ENCODE measurements around the gene PLEKHJ1. TPM values are rescaled to one million over a fixed set of nuclear protein-coding genes. Genes with fewer than 3 reads are reported as not detected.

PLEKHJ1 gene
- polyA plus RNA-seq, 3 donors, result 54.6 to 81.6 (median 79.2) TPM

DNA sequence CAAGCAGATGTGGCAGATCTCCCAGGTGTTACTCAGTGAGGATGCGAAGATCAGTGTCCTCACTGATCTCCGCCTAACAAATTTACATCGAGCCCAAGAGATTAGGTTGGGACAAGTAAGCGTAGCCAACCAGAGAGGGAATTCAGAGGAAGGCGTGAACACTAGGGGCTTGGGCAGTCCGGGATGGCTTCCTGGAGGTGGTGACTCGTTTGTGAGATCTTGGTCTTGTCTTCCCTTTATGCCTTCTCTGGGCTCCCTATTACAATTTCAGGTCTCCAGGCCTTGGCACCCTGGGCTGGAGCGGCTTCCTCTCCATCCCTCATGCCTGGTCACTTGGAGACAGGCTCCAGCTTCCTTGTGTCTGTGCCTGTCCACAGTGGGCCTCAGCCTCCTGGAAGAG lies 6.7 kb upstream of the PLEKHJ1 start:
- no peak for DNase-seq (ENCODE audit: extremely low read depth in 1 of 11, low read depth in 9 of 11, low spot score in 4 of 11)

DNA sequence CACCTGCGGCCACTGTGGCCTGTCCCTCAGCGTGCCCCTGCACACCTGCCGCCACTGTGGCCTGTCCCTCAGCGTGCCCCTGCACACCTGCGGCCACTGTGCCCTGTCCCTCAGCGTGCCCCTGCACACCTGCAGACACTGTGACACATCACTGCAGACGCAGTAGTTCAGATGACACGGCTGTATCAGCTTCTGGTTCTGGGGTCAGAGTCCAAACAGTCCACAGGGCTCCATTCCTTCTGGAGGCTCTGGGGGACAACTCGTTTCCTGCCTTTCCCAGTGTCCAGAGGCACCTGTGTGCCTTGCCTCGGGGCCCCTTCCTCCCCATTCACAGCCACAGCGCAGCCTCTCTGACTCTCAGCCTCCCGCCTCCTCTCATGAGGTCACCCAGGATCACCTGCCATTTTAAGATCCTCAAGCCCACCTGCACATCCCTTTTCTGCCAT lies 6.0 kb upstream of the PLEKHJ1 start:
- no peak for DNase-seq (ENCODE audit: extremely low read depth in 1 of 11, low read depth in 9 of 11, low spot score in 4 of 11)

DNA sequence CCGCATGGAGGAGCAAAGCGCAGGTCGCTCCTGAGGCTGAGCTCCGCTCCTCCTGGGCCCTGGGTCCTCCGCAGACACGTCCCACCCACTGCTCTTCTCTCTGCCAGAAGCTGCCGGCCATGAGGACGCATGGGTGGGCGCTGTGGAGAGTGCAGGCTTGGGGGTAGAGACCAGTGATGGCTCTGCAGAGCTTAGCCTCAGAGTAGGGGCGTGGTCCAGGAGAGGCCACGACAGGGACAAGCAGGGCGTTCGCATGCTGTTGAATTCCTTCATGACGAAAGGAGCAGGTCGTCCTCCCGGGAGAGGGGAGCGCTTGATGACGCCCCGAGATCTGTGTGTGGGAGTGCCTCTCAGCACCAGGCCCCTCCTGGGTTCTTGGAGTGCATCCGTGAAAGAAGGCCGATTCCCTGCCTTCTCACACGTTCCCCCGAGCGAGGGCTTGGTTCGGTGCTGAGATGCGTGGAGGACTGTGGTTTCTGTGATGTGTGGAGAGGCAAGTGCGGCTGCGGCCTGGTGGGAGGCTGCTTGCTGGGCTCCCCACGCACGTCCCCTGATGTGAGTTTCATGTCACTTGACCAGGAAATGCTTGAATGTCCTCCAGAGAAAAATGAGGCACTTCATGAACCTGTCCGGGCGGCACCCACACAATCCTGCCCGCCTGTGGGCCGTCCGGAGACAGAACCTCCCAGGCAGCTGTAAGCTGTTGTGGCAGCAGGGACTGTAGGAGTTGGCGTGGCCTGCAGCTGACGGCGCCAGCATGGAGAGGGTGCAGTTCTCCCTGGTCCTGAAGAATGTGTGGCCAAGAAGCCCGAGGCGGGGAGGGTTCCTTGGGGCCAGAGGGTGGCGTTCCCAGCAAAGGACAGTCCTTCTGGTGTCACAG lies 5.0 kb upstream of the PLEKHJ1 start:
- DNase-seq (ENCODE audit: extremely low read depth in 1 of 11, low read depth in 9 of 11, low spot score in 4 of 11), result no peak

DNA sequence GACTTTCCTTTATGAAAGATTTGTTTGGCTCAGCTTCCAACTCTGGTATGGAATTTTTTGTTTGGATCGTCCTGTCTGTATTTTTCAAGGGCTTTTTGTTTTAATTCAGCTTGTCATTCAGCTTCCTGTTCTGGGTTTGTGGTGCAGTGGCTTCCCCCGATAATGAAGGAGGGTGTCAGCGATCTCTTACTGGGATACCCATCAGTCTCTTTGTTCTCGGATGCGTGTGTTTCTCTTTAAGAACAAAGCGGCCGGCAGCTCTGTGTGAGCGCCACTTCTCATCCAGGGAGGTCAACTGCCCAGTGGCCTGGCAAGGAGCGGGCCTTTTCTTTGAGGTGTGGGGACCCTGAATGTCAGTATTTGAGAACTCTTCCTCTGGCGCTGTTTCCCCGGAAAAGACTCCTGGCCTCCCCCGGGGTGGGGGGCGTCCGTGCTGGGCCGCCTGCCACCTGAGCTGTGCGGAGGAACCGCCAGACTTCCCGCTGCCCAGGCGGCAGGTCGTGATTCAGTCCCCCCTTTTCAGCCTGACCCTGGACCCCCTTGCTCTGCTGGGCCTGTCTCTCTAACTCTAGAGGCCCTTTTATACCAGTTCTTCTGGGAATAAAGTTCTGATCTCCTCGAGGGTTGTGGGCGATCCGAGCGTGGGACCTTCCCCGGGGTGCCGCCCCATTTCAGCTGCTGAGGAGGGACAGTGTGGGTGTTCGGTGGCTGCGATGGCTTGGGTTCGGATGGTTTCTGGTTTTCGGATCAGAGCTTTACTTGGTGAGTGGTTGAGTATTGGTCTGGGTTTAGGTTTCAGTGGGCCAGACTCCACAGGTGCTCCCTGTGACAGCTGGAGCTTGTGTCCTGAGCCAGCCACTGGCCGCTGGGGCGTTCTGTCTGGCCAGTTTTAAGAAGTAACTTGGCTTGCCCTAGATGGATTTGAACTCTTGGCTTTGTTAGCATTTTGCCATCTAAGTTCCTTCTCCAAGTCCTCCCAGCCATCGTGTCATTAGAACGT lies 3.9 kb upstream of the PLEKHJ1 start:
- DNase-seq (ENCODE audit: extremely low read depth in 1 of 11, low read depth in 9 of 11, low spot score in 4 of 11), result no peak

DNA sequence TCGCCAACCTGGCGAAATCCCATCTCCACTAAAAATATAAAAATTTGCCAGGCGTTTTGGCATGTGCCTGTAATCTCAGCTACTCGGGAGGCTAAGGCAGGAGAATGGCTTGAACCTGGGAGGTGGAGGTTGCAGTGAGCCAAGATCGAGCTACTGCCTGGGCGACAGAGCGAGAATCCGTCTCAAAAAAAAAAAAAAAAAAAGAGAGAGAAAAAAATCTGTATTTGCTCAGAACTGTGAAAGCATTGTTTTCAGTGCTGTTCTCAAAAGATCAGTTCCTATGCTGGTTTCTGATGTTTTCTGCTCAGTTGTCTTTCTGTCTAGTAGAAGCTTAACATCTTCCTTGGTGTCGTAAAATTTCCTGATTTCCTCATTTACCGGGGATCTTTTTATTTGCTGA lies 3.0 kb upstream of the PLEKHJ1 start:
- no peak for DNase-seq (ENCODE audit: extremely low read depth in 1 of 11, low read depth in 9 of 11, low spot score in 4 of 11)

DNA sequence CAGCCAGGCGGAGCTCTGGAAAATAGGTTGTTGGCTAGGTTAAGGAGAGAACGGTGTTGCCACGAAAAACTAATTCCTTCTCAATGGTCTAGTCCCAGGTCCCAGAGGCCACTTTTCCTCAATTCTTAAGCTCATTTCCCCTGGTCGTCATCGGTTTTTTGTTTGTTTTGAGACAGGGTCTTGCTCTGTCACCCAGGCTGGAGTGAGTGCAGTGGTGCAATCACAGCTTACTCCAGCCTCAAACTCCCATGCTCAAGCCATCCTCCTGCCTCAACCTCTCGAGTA lies 1.7 kb upstream of the PLEKHJ1 start:
- no peak for DNase-seq (ENCODE audit: extremely low read depth in 1 of 11, low read depth in 9 of 11, low spot score in 4 of 11)

DNA sequence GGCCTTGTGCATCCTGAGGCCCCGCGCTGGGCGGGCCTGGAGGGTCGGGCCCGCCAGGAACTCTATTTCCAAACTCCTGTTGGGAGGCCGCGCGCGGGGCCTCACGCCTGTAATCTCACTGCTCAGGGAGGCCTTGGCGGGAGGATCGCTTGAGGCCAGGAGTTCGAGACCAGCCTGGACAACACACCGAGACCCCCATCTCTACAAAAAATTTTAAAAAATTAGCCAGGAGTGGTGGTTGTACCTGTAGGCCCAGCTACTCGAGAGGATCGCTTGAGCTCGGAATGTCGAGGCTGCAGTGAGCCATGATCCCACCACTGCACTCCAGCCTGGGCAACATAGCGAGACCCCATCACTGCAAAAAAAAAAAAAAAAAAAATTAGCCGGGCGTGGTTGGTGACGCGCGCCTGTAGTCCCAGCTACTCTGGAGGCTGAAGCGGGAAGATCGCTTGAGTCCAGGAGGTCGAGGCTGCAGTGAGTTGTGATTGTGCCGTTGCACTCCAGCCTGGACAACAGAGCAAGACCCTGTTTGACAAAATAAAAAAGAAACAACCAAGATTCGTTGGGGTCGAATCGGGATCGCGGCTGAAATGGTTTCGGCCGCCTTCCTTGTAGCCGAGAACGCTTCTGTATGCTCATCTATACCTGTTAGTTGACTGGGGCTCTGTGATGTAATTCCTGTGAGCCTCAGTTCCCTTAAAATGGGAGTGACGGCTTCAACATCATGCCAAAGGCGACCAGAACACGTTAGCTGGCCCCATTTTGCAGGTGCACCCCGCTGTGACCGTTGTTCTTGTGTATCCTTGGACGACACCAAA lies 1.1 kb upstream of the PLEKHJ1 start:
- DNase-seq (ENCODE audit: extremely low read depth in 1 of 11, low read depth in 9 of 11, low spot score in 4 of 11), result no peak

DNA sequence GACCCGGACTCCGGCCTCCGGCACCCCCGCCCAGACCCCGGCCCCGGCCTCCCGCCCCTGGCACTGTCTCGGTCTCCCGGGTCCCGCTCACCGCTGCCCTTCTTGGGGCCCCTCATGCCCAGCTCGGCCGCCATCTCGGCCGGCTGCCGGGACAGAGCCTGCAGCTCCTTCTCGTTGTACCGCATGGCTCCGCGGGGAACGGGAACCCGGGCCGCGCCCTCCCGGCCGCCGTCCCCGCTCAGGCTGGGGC lies 140 bp downstream of the PLEKHJ1 start:
- no peak for DNase-seq (ENCODE audit: extremely low read depth in 1 of 11, low read depth in 9 of 11, low spot score in 4 of 11)

DNA sequence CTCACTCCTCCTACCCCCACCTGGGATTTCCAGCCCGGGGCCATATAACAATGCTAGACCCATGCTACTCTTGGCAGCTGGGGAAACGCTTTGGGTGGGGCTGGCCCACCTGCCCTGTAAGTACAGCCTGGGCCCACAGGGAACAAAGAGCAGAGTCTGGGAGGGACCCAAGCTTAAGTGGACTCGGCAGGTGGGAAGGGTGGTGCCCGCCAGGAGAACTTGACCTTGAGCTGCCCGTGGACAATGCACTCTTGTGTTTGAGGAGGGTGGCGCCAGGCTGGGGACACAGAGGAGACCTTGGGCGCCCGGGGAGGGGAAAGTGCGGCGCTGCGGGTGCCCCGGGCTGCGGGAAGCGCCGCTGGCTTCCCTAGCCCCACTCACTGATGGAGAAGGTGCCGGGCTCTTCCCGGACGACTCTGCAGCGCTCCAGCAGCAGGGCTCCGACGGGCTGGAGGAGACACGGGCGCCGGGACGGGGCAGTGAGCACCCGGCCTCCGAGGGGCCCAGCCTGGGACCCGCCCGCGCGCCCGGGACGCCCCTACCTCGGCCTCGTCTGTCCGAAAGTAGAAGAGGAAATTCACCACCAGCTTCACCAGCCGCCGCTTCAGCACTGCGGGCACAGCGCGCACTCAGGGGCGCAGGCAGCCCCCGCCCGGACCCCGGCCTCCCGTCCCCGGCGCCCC lies 607 bp downstream of the PLEKHJ1 start:
- no peak for DNase-seq (ENCODE audit: extremely low read depth in 1 of 11, low read depth in 9 of 11, low spot score in 4 of 11)

DNA sequence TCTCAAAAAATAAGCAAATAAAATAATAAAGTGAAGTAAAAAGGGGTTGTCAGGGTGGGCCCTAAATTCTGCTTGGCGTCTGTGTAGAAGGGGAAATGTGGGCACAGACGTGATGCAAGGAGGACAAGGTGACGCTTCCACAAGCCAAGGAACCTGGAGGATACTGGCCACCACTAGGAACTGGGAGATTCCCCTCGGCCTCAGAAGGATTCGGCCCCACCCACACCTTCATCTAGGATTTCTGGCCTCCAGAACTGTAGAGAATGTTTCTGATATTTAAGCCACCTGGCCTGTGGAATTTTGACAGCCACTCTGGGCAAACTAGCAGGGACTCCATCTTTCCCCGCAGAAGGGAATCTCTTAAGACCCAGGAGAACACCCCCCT lies 1.1 kb downstream of the PLEKHJ1 start:
- DNase-seq (ENCODE audit: extremely low read depth in 1 of 11, low read depth in 9 of 11, low spot score in 4 of 11), result no peak

DNA sequence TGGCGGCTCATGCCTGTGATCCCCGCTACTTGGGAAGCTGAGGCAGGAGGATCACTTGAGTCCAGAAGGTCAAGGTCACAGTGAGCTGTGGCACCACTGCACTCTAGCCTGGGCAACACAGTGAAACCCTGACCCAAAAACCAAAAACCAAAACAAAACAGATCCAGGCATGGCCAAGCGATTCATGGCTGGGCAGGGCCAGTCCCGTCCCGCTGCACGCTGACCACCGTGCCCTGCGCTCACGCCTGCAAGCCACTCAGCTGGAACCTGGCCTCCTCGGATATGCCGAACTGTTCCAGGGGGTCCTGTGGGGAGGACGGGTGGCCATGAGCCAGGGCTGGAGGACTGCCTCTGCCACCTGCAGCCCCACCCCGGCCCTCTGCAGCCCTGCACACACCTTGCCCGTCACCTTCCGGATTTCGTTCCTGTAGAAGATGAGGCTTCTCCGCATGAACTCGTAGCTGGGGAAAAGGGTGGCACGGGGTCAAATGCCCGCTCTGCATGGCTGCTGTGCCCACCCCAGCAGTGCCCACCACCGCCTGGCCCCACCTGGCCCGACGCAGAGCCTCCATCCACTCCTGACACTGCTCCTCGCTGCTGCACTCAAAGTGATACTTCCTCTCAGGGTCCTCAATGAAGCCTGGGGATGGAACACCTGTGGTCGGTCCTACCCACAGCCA lies 2.4 kb downstream of the PLEKHJ1 start:
- no peak for DNase-seq (ENCODE audit: extremely low read depth in 1 of 11, low read depth in 9 of 11, low spot score in 4 of 11)

DNA sequence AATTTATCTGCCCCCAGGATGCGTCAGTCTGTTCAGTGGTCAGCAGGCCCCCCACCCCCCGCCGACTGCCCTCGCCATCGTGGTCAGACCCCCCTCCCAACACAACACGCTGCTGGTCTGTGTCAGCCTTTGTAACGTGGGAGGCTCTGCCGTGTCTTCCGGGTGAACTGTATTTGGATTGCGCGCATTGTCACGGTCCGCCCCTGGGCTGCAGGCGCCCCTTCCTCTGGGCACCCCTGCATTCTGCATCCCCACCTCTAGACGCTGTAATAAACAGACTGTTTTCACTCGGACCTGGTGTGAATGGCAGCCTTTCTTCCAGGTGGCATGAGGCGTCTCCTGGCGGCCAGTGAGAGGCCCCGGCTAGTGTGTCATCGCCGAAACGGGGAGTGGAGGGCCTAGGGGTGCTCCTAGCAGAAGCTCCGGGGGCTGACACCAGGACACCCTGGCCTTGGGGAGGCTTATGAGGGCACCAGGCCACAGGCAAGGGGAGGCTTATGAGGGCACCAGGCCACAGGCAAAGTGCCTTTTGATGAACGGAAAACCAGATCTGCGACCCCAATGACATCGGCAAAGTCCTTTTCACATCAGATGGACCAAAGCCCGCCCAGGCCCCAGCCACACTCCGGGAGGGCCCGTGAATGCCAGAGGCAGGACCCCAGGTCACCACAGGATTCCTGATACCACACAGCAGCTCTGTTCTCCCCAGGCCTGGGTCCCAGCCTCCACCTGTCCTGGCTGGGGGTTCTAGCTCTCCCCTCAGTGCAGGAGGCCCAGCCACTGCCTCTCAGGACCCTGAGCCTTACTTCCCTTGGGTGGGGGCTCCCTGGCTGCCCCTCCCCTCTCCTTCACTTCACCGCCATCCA lies 3.6 kb downstream of the PLEKHJ1 start:
- DNase-seq (ENCODE audit: extremely low read depth in 1 of 11, low read depth in 9 of 11, low spot score in 4 of 11), result no peak

DNA sequence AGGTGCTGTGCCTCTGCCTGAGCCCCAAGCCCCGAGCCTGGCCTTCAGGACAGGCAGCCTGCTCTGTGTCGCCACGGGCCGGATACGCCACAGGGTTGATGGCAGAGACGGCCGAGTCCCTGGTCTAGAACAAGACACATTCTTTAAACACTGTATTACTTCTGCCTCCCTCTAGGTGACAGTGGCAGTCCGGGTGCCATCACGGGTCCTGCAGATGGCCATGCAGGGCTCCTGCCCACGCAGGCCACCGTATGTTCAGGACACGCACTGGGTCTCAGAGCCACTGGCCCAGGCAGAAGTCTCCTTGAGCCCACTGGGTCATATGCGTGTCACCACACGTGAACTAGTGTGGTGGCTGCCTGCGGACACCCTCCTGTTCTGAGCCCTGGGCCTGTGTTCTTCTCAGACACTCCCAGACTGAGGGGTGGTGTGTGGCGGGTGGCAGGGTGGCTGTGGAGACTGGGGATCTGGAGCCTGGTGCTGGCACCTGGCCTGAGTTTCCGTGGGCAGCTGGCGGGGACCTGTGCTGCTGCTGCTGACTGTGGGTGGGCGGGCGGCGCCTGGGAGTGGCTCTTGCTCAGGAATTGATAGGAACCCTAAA lies 4.4 kb downstream of the PLEKHJ1 start:
- no peak for DNase-seq (ENCODE audit: extremely low read depth in 1 of 11, low read depth in 9 of 11, low spot score in 4 of 11)

DNA sequence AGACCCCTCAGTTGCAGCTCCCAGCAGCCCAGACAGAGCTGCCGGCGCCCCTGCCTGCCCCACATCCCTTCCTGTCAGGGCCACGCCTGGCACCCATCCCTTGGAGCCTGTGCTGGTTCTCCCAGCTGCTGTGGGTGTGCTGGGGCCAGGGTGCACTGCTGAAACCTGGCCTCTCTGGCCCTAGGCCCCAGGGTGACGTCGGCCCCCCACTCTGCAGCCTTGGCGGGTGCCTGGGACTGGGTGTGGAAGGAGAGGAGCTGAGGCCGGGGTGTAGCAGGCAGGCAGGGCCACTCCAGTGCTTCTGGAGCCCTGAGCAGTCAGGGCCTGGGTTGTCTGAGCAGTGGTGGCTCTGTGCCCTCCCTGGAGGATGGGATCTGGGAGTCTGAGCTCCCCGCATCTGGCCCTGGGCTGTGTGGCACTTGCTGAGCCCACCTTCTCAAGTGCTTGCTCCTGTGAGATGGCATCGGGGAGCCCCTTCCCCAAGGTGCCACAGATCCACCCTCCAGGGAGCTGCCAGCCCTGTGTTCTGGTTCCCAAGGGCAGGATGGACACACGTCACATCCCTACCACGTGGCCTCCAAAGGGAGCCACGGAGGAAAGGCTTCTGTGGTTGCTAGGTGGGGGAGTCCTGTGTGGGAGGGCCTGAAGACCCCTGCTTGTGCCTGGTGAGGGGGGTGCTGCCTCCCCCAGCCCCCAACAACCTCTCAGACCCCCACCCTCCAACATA lies 5.2 kb downstream of the PLEKHJ1 start:
- no peak for DNase-seq (ENCODE audit: extremely low read depth in 1 of 11, low read depth in 9 of 11, low spot score in 4 of 11)

DNA sequence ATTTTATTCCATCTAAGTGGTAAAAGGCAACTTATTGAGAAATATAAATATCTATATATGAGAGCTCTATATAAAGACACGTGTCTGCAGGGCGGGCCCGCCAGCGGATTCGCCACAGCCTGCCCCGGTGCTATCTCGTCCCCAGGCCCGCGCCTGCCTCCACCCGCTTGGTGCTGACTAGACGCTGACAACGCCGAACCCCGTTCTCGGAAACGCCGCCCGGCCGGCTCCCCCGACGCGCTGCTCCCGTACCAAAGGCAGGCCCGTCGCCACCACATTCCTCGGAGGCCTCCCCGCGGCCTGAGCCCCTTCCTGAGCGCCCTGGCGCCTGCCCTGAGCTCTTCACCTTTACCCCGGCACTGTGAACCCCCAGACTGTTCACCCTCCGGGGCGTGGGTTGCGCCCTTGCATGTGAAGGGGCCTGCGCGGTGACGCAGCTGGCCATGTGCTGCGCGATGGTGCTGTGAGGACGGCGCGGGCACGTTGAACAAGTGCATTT lies 6.0 kb downstream of the PLEKHJ1 start:
- DNase-seq (ENCODE audit: extremely low read depth in 1 of 11, low read depth in 9 of 11, low spot score in 4 of 11), result no peak
